Gastrocnemius medialis (tissue), 4 donors: Measurements from ENCODE around the gene PRRG1.

Source experiments
- POLR2A ChIP-seq, 2 donors: fragments of 450-650 bp; IDR thresholded peaks; one replicate each; pipeline ENCODE4 v1.6.1; 2017; ENCODE audit warnings: antibody characterized with exemption in 2 of 2, mild to moderate bottlenecking in 2 of 2, moderate library complexity in 2 of 2
- TF ChIP-seq, protein P1 (sequence below), 5 experiments: fragments of 450-650 bp in 3 of 5; fragments of 200-600 bp in 2 of 5; sonication (generic) in 2 of 5; IDR thresholded peaks in 4 of 5; conservative IDR thresholded peaks in 1 of 5; 1 replicate in 4 of 5; 2 replicates in 1 of 5; pipeline ENCODE4 v1.5.1; 2016 to 2019; ENCODE audit warnings: antibody characterized with exemption in 5 of 5, mild to moderate bottlenecking in 3 of 5, moderate library complexity in 3 of 5

DNA sequence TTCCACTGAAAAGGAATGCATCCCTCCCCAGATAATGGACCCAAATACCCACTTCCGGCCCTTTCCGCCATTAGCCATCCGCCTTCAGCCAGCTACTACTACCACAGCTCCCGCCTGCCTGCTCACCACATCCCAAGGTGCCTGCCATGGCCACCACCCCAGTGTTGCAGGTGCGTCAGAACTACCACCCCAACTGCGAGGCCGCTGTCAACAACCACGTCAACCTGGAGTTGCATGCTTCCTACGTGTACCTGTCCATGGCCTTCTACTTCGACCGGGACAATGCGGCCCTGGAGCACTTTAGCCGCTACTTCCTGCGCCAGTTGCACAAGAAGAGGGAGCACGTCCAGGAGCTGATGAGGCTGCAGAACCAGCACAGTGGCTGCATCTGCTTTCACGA, 92.2 kb downstream of the PRRG1 start:
- TF ChIP-seq, protein P1, sequence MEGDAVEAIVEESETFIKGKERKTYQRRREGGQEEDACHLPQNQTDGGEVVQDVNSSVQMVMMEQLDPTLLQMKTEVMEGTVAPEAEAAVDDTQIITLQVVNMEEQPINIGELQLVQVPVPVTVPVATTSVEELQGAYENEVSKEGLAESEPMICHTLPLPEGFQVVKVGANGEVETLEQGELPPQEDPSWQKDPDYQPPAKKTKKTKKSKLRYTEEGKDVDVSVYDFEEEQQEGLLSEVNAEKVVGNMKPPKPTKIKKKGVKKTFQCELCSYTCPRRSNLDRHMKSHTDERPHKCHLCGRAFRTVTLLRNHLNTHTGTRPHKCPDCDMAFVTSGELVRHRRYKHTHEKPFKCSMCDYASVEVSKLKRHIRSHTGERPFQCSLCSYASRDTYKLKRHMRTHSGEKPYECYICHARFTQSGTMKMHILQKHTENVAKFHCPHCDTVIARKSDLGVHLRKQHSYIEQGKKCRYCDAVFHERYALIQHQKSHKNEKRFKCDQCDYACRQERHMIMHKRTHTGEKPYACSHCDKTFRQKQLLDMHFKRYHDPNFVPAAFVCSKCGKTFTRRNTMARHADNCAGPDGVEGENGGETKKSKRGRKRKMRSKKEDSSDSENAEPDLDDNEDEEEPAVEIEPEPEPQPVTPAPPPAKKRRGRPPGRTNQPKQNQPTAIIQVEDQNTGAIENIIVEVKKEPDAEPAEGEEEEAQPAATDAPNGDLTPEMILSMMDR (IDR thresholded peaks at IDR 0.05 in 4 of 5, conservative IDR thresholded peaks at IDR 0.05 in 1 of 5) = no peak
- TF ChIP-seq POLR2A (IDR thresholded peaks at IDR 0.05) = no peak
